ENCODE results near the gene SPINK9. TPM values are rescaled to one million over a fixed set of nuclear protein-coding genes. Genes with fewer than 3 reads are reported as not detected.
"Not testable (repeated sequence)": the region's sequence is repeated elsewhere in the genome, so short reads cannot be mapped to it uniquely, and the experiment has no call there.

Gene SPINK9, protein sequence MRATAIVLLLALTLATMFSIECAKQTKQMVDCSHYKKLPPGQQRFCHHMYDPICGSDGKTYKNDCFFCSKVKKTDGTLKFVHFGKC
- polyA plus RNA-seq (ENCODE audit: insufficient read length in 3 of 3), result under 1 TPM; 0.21 to 0.54 (median 0.42) TPM

GRCh38 chr5:148335259-148335658, at the start of gene SPINK9:
TSS of gene SPINK9 (plus strand) at chr5:148335559. CDS start at chr5:148335614, 55 bp downstream.
- DNase-seq (ENCODE audit: low read depth in 3 of 3, low spot score in 2 of 3), result no peak

DNA sequence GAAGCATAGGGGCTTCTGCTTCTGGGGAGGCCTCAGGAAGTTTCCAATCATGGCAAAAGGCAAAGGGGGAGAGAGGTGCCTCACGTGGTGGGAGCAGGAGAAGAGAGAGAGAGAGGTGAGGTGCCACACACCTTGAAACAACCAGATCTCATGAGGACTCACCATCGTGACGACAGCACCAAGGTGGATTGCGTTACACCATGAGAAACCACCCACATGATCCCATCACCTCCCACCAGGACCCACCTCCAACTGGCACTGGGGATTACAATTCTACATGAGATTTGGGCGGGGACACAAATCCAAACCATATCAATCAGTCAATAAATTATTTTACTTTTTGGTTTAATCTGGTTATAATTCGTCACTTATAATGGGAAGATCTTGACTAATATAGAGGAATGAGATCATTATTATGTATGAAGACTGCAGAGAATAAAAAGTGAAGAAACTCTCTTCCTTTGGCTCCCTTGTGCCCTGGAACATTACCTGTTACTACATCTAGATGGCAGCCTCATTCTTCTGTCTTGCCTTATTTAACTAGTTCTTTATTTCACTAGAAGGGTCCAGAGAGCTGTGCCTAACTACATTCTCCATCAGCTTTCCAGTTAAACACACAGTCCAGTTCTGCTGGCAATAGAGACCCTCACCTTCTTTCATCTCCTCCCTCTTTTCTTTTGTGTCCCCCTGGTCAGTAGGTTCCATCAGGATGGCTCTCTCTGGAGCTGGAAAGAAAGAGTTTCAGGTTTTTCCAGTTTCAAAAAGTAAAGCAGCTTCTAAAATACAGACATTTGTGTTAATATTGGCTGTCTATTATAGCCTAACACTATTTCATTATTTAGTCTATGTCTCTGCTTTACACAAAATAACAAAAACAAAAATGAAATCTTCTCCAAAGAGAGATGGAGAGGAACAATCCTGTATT, 44.8 kb upstream of the SPINK9 start:
- no peak for DNase-seq (ENCODE audit: low read depth in 3 of 3, low spot score in 2 of 3)

DNA sequence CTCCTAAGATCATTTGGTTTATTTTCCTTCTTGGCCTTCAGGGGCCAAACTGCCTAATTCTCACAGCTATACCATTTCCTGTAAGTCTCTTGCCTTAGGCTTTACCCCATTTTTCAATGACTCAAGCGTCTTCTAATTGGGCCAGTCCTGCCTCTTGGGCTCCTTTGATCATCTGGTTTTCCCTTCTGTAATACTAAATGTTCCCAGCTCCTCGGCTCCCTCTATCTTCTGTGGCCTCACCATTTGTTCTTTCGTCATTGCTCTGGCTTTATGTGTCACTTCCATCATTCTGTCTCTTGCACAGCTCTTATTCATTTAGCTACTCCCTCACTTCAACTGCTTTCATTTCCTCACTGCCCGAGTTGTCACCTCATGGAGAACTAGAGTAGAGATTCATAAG, 37.6 kb upstream of the SPINK9 start:
- no peak for DNase-seq (ENCODE audit: low read depth in 3 of 3, low spot score in 2 of 3)

DNA sequence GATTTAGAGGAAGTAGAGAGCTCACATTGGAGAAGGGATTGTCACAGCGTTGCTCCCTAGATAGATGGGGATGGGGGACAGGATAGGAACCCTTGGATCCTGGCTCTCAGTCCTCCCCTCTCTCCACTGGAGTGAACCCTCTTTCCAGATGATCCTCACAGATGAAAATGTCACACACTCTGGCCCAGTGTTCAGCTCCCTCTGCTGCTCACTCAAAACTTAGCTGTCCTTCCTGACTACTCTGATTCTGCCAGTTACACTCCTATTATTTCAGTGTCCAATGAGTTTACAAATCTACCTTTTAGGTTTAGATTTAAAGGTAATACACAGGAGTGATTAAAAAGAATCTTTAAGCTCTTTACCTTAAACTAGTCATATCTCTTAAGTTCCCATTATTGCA, 28.9 kb upstream of the SPINK9 start:
- no peak for DNase-seq (ENCODE audit: low read depth in 3 of 3, low spot score in 2 of 3)

DNA sequence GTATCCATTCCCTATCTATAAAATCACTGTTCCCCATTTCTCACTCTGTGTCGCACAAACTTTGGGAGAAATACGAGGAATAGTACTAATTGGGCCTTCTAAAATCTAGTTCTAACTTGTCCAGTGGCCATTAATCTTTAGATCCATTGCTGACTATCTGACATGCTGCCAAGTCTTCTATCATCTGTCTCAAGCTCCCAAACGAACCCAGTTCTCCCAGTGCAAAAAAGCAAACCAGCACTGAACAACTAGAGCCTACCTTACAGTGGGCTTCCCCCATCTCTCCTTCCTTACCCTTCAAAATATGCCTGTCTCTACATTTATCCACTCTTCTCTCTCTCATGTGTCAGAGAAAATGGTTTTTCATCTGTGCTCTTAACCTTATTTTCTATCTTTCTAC, 26.3 kb upstream of the SPINK9 start:
- no peak for DNase-seq (ENCODE audit: low read depth in 3 of 3, low spot score in 2 of 3)

DNA sequence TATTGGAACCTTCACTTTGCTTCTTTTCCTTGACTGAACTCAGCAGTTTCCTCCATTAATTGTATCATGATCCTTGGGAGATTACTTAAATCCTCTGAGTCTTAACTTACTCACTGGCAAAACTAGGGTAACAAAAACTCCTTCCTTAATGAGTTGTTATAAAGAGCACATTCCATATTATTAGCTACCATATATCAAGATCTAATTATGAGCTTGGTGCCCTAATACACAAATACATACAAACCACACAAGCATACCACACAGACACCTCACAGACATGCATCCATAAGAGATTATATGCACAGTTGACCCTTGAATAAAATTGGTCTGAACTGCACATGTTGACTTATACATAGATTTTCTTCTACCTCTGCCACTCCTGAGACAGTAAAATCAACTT, 25.6 kb upstream of the SPINK9 start:
- DNase-seq (ENCODE audit: low read depth in 3 of 3, low spot score in 2 of 3), result no peak

- DNase-seq (ENCODE audit: low read depth in 3 of 3, low spot score in 2 of 3), result no peak
These were observed 23.9 kb upstream of the SPINK9 start for GRCh38 chr5:148311484-148311883.

GRCh38 chr5:148312153-148312552, 23.2 kb upstream of the SPINK9 start, which contains the start of gene SPINK7:
TSS of gene SPINK7 (plus strand) at chr5:148312423. CDS start at chr5:148312484, 61 bp downstream.
- no peak for DNase-seq (ENCODE audit: low read depth in 3 of 3, low spot score in 2 of 3)

DNA sequence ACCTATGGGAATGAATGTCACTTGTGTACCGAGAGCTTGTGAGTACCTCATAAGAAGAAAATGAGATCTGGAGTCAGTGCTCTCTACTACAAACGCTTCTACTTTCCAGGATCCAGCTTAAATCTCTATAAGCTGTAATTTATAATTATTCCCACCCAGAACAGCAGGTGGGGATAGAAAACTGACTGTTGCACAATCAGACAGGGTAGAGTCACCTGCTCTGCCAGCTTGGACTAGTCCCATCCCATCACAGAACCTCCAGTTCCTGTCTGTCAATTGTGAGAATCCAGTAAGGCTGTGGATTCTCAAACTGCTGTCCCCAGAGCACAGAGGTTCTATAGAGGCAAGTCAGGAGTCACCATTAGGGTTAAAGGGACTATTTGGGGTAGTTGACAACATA, 21.2 kb upstream of the SPINK9 start:
- no peak for DNase-seq (ENCODE audit: low read depth in 3 of 3, low spot score in 2 of 3)

GRCh38 chr5:148314731-148315130, 20.6 kb upstream of the SPINK9 start:
- DNase-seq (ENCODE audit: low read depth in 3 of 3, low spot score in 2 of 3), result no peak

DNA sequence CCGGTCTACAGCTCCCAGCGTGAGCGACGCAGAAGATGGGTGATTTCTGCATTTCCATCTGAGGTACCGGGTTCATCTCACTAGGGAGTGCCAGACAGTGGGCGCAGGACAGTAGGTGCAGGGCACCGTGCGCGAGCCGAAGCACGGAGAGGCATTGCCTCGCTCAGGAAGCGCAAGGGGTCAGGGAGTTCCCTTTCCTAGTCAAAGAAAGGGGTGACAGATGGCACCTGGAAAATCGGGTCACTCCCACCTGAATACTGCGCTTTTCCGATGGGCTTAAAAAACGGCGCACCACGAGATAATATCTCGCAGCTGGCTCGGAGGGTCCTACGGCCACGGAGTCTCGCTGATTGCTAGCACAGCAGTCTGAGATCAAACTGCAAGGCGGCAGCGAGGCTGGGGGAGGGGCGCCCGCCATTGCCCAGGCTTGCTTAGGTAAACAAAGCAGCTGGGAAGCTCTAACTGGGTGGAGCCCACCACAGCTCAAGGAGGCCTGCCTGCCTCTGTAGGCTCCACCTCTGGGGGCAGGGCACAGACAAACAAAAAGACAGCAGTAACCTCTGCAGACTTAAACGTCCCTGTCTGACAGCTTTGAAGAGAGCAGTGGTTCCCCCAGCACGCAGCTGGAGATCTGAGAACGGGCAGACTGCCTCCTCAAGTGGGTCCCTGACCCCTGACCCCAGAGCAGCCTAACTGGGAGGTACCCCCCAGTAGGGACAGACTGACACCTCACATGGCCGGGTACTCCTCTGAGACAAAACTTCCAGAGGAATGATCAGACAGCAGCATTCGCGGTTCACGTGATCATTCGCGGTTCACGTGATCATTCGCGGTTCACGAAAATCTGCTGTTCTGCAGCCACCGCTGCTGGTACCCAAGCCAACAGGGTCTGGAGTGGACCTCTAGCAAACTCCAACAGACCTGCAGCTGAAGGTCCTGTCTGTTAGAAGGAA, 15.1 kb upstream of the SPINK9 start:
- not testable (repeated sequence) for DNase-seq (ENCODE audit: low read depth in 3 of 3, low spot score in 2 of 3)

DNA sequence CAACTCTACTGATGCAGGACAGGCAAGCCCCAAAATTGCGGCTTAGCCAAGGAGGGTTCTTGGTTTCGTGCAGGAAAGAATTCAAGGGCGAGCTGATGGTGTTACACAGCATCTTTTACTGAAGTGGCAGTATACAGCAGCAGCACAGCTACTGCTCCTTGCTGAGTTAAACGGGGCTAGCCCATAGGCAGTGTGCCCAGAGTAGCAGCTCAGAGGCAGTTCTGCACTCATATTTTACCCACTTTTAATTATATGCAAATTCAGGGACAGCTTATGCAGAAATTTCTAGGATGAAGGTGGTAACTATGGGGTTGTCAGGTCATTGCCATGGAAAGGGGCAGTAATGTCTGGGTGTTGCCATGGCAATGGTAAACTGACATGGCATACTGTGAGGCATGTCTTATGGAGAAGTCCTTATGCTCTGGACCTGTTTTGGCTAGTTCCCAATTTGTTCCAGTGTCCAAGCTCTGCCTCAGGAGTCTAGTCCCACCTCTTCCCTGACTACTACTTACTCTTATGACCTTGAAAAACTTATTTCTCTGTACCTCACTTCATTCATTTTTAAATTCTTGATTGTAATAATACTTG, 2.0 kb upstream of the SPINK9 start:
- no peak for DNase-seq (ENCODE audit: low read depth in 3 of 3, low spot score in 2 of 3)

- DNase-seq (ENCODE audit: low read depth in 3 of 3, low spot score in 2 of 3), result no peak
These were observed 1.5 kb downstream of the SPINK9 start for GRCh38 chr5:148336704-148337435.

DNA sequence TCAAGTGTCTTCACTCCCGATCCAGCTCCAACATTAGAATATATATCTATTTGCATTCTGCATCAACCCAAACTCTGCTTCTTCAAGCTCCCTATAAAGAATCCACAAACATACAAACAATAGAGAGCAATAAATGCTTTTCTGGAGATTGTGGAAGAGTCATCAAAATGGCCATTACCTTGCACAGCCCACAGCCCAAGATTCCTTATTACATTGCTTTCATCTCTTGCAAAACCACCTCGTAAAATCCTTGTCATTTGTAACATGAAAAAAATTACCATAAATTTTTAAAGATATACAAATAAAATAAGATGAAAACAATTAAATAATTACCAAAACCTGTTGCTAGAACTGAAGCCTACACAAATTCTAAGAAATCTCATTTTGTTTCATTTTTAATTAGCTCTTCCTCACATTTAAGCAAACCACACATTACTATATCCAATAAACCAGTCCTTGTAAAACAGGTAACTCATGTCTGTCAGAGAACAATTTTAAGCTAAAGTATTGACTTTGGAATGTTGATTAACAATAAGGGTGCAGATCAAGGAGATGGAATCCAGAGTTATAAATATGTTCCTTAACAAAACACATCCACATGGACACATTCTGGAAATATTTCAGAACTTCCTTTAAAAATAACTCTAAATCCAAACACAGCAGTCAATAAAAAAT, 7.1 kb downstream of the SPINK9 start:
- no peak for DNase-seq (ENCODE audit: low read depth in 3 of 3, low spot score in 2 of 3)

DNA sequence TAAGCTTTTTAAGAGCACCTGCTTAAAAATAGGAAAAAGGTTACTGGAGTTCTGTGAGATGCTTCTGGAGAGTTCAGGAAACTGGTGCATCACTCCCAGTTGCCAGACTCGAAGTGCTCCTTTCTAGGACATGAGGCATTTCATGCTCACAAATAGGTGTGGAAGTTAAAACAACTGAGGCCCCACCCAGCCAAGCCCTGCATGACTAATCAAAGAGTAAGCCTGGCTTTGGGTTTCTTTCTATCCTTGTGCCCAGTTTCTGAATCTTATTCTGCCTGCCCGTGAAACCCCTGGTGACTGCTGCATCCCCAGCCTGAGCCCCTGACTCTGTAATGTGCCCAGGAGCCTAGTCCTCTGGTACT, 7.7 kb downstream of the SPINK9 start:
- no peak for DNase-seq (ENCODE audit: low read depth in 3 of 3, low spot score in 2 of 3)

GRCh38 chr5:148343603-148344487, 8.5 kb downstream of the SPINK9 start:
- no peak for DNase-seq (ENCODE audit: low read depth in 3 of 3, low spot score in 2 of 3)

- no peak for DNase-seq (ENCODE audit: low read depth in 3 of 3, low spot score in 2 of 3)
These were observed 12.3 kb downstream of the SPINK9 start for GRCh38 chr5:148347706-148348105.

GRCh38 chr5:148352696-148353095, 17.3 kb downstream of the SPINK9 start:
- DNase-seq (ENCODE audit: low read depth in 3 of 3, low spot score in 2 of 3), result no peak

GRCh38 chr5:148353634-148354033, 18.3 kb downstream of the SPINK9 start:
- no peak for DNase-seq (ENCODE audit: low read depth in 3 of 3, low spot score in 2 of 3)

All from right renal cortex interstitium (tissue), 3 donors.